Ishikawa (cell line): ENCODE results near the gene TFRC.

Source experiments
- CEBPB ChIP-seq: IDR thresholded peaks from 2 replicates; pipeline ENCODE4 v1.6.1; 2012
- CREB1 ChIP-seq: IDR thresholded peaks from 2 replicates; pipeline ENCODE4 v1.6.1; 2012; ENCODE audit warnings: low read depth
- EGR1 ChIP-seq: IDR thresholded peaks from 2 replicates; pipeline ENCODE4 v1.6.1; 2012
- EP300 ChIP-seq: IDR thresholded peaks from 2 replicates; pipeline ENCODE4 v1.6.1; 2012; ENCODE audit warnings: borderline replicate concordance
- FOXM1 ChIP-seq: IDR thresholded peaks from 2 replicates; pipeline ENCODE4 v1.6.1; 2012; ENCODE audit warnings: low read depth, borderline replicate concordance
- MAX ChIP-seq: IDR thresholded peaks from 2 replicates; pipeline ENCODE4 v1.6.1; 2012
- NFIC ChIP-seq: IDR thresholded peaks from 2 replicates; pipeline ENCODE4 v1.6.1; 2012
- RAD21 ChIP-seq: IDR thresholded peaks from 2 replicates; pipeline ENCODE4 v1.6.1; 2012; ENCODE audit warnings: low read depth
- REST ChIP-seq: IDR thresholded peaks from 2 replicates; pipeline ENCODE4 v1.6.1; 2012; ENCODE audit warnings: low read depth, mild to moderate bottlenecking
- TAF1 ChIP-seq: IDR thresholded peaks from 2 replicates; pipeline ENCODE4 v1.6.1; 2012; ENCODE audit warnings: low read depth, mild to moderate bottlenecking
- TCF12 ChIP-seq: IDR thresholded peaks from 2 replicates; pipeline ENCODE4 v1.6.1; 2012; ENCODE audit warnings: low read depth
- TEAD4 ChIP-seq: IDR thresholded peaks from 2 replicates; pipeline ENCODE4 v1.6.1; 2012
- USF1 ChIP-seq: IDR thresholded peaks from 2 replicates; pipeline ENCODE4 v1.6.1; 2012
- YY1 ChIP-seq: IDR thresholded peaks from 2 replicates; pipeline ENCODE4 v1.6.1; 2012; ENCODE audit warnings: low read depth
- ZBTB7A ChIP-seq: IDR thresholded peaks from 2 replicates; pipeline ENCODE4 v1.6.1; 2012; ENCODE audit warnings: low read depth

Gene TFRC

GRCh38 chr3:196008387-196008786, 73.5 kb downstream of the TFRC start:
- no peak for TF ChIP-seq TEAD4

- TF ChIP-seq YY1 (no peak), TAF1 (no peak), EGR1 (no peak), USF1 (no peak), ZBTB7A (no peak), CREB1 (no peak), CEBPB (no peak), REST (no peak), RAD21 (no peak), TCF12 (no peak), NFIC (no peak), EP300 (no peak), FOXM1 (no peak), TEAD4 (no peak), MAX (no peak)
Measured at GRCh38 chr3:196007744-196008335, 74.0 kb downstream of the TFRC start.

GRCh38 chr3:196003611-196004010, 78.3 kb downstream of the TFRC start:
- TF ChIP-seq FOXM1 (no peak), RAD21 (no peak), REST (no peak), TCF12 (no peak), CEBPB (no peak), MAX (no peak), EGR1 (no peak), TEAD4 (no peak), ZBTB7A (no peak), YY1 (no peak), TAF1 (no peak), EP300 (no peak), NFIC (no peak), CREB1 (no peak), USF1 (no peak)

GRCh38 chr3:195999896-196000295, 82.0 kb downstream of the TFRC start:
- TF ChIP-seq EGR1 (no peak), RAD21 (no peak), EP300 (no peak), TEAD4 (no peak), ZBTB7A (no peak), FOXM1 (no peak), NFIC (no peak), REST (no peak), YY1 (no peak), USF1 (no peak), TCF12 (no peak), CREB1 (no peak), MAX (no peak), CEBPB (no peak), TAF1 (no peak)
